ENCODE measurements around the gene PARP16. TPM values are rescaled to one million over a fixed set of nuclear protein-coding genes. Genes with fewer than 3 reads are reported as not detected.
"Not testable (repeated sequence)": the region's sequence is repeated elsewhere in the genome, so short reads cannot be mapped to it uniquely, and the experiment has no call there.

PARP16 gene
- polyA plus RNA-seq, 1 experiment = 5.2 TPM

- no peak for DNase-seq (ENCODE audit: low read depth)
- POLR2A ChIA-PET = no interaction called here
- Histone ChIP-seq H3K36me3 (ENCODE audit: control insufficient read depth, insufficient read depth, low read length) (no peaks in the 10 kb centered on the region), H3K4me3 (ENCODE audit: low read depth, low read length) (no peak overlapping the region), H3K27me3 (ENCODE audit: control insufficient read depth, insufficient read depth, low read length) (no peaks in the 10 kb centered on the region)
- no peak for TF ChIP-seq CTCF (IDR thresholded peaks at IDR 0.05; ENCODE audit: insufficient read depth, low read depth, low read length)
- CTCF ChIA-PET = no interaction called here
Measured at GRCh38 chr15:65277015-65277414, 9.7 kb downstream of the PARP16 start.

GRCh38 chr15:65275728-65276126 is 11.0 kb downstream of the PARP16 start:
- TF ChIP-seq CTCF (IDR thresholded peaks at IDR 0.05; ENCODE audit: insufficient read depth, low read depth, low read length) = no peak
- Histone ChIP-seq H3K4me3 (ENCODE audit: low read depth, low read length) (no peak overlapping the region), H3K36me3 (ENCODE audit: control insufficient read depth, insufficient read depth, low read length) (no peaks in the 10 kb centered on the region), H3K27me3 (ENCODE audit: control insufficient read depth, insufficient read depth, low read length) (no peaks in the 10 kb centered on the region)
- CTCF ChIA-PET = interaction anchor here (1.1 to 9.3 kb wide), 6 partner anchors 10 to 85 kb away, joined by 4 to 129 read pairs (median 5); partner anchors contain the start of genes CILP, CLPX and PARP16
- no peak for DNase-seq (ENCODE audit: low read depth)
- POLR2A ChIA-PET = interaction anchor here (0.8 kb wide), 1 partner anchor 90 kb away, joined by 9 read pairs; the partner anchor contains the start of gene CLPX

- no peaks in the 10 kb centered on the region for H3K36me3 ChIP-seq (ENCODE audit: control insufficient read depth, insufficient read depth, low read length)
- ChIA-PET CTCF (interaction anchor here (1.1 to 9.3 kb wide), 6 partner anchors 10 to 84 kb away, joined by 4 to 129 read pairs (median 5); partner anchors contain the start of genes CILP, CLPX and PARP16), POLR2A (interaction anchor here (0.8 kb wide), 1 partner anchor 90 kb away, joined by 9 read pairs; the partner anchor contains the start of gene CLPX)
- H3K27me3 ChIP-seq (ENCODE audit: control insufficient read depth, insufficient read depth, low read length) = no peaks in the 10 kb centered on the region
- DNase-seq (ENCODE audit: low read depth) = no peak
- no peak for TF ChIP-seq CTCF (IDR thresholded peaks at IDR 0.05; ENCODE audit: insufficient read depth, low read depth, low read length)
- no peak overlapping the region for H3K4me3 ChIP-seq (ENCODE audit: low read depth, low read length)
Measured at GRCh38 chr15:65275104-65275727, 11.5 kb downstream of the PARP16 start.

- H3K36me3 ChIP-seq (ENCODE audit: control insufficient read depth, insufficient read depth, low read length); H3K4me3 ChIP-seq (ENCODE audit: low read depth, low read length); H3K27me3 ChIP-seq (ENCODE audit: control insufficient read depth, insufficient read depth, low read length); POLR2A ChIA-PET: not testable (repeated sequence)
- CTCF ChIA-PET = interaction anchor here (0.6 to 9.3 kb wide), 22 partner anchors 10 to 607 kb away, joined by 3 to 129 read pairs (median 4); partner anchors contain the start of genes CLPX and PARP16
- peak; percentile 24 for DNase-seq (ENCODE audit: low read depth)
- TF ChIP-seq CTCF (IDR thresholded peaks at IDR 0.05; ENCODE audit: insufficient read depth, low read depth, low read length) = peak; percentile 87
Measured at GRCh38 chr15:65270811-65271545, 15.7 kb downstream of the PARP16 start.

- ChIA-PET POLR2A (no interaction called here), CTCF (interaction anchor here (0.6 to 9.3 kb wide), 3 partner anchors 13 to 231 kb away, joined by 6 to 129 read pairs (median 46); partner anchors contain the start of gene CLPX)
- no peak for DNase-seq (ENCODE audit: low read depth)
- TF ChIP-seq CTCF (IDR thresholded peaks at IDR 0.05; ENCODE audit: insufficient read depth, low read depth, low read length) = no peak
- Histone ChIP-seq H3K27me3 (ENCODE audit: control insufficient read depth, insufficient read depth, low read length) (no peaks in the 10 kb centered on the region), H3K4me3 (ENCODE audit: low read depth, low read length) (no peak overlapping the region), H3K36me3 (ENCODE audit: control insufficient read depth, insufficient read depth, low read length) (no peaks in the 10 kb centered on the region)
Measured at GRCh38 chr15:65268411-65268810, 18.3 kb downstream of the PARP16 start.
